ENCODE measurements around the gene MAN2A1.

MAN2A1 gene

DNA sequence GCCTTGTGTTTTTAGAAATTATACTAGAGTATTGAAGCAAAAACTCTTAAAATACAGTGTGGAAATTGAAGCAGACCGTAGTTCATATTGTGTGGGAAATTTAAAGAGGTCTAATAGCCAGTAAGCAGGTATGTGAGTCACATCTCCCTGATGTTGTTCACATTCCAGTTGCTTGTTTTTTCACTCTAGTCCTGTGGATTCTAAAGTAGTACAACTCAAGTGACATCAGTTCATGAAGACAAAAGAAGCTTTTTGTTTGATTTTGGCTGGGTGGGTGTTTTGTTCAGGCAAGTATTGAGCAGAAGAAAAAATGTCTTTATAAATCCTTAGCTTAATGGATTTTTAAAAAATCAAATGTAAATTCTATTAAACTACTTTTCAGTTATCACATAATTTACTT, 216.2 kb downstream of the MAN2A1 start:
- TF ChIP-seq, protein P1, sequence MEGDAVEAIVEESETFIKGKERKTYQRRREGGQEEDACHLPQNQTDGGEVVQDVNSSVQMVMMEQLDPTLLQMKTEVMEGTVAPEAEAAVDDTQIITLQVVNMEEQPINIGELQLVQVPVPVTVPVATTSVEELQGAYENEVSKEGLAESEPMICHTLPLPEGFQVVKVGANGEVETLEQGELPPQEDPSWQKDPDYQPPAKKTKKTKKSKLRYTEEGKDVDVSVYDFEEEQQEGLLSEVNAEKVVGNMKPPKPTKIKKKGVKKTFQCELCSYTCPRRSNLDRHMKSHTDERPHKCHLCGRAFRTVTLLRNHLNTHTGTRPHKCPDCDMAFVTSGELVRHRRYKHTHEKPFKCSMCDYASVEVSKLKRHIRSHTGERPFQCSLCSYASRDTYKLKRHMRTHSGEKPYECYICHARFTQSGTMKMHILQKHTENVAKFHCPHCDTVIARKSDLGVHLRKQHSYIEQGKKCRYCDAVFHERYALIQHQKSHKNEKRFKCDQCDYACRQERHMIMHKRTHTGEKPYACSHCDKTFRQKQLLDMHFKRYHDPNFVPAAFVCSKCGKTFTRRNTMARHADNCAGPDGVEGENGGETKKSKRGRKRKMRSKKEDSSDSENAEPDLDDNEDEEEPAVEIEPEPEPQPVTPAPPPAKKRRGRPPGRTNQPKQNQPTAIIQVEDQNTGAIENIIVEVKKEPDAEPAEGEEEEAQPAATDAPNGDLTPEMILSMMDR (IDR thresholded peaks at IDR 0.05), result no peak
- no peak overlapping the region for H3K4me3 ChIP-seq
- no peak overlapping the region for H3K27ac ChIP-seq
- DNase-seq (ENCODE audit: low spot score), result no peak

DNA sequence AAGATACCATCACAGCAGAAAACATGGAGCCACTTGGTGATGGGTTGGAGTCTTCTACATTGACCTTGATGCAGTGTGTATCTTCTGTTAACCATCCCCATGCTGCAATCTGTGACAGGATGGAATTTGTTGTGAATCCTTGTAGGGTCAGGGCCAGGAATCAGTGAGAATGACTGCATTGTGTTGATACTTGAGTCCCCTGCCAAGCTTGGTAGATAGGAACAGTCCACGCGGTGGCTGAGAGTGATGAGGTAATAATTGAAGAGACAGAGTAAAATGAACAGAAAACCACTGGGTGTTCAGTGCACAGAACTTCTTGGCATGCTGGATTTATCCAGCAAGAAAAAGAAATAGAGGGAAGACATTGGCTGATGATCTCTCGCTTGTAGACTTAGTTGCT, 217.5 kb downstream of the MAN2A1 start:
- DNase-seq (ENCODE audit: low spot score), result no peak
- H3K27ac ChIP-seq, result no peak overlapping the region
- no peak overlapping the region for H3K4me3 ChIP-seq
- TF ChIP-seq, protein P1 (IDR thresholded peaks at IDR 0.05), result no peak

DNA sequence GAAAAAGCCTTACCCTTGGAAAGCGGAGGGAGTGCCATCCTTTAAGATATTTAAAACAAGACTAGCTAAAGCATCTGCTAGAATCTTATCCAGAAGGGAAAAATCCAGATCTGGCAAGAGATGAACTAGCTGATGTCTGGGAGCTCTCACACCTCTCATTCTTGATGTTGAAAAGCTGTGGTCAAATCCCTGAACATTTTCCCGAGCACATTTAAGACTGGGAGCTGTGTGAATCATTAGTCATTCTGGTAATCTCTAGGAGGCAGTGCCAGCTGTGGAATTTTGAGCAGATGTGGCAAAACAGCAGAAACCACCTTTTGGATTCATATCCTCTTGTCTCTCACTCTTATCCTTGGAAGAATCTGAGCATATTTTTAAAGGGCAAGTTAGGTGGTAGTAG, 218.0 kb downstream of the MAN2A1 start:
- H3K27ac ChIP-seq, result no peak overlapping the region
- no peak for DNase-seq (ENCODE audit: low spot score)
- H3K4me3 ChIP-seq, result no peak overlapping the region
- TF ChIP-seq, protein P1 (IDR thresholded peaks at IDR 0.05), result no peak

DNA sequence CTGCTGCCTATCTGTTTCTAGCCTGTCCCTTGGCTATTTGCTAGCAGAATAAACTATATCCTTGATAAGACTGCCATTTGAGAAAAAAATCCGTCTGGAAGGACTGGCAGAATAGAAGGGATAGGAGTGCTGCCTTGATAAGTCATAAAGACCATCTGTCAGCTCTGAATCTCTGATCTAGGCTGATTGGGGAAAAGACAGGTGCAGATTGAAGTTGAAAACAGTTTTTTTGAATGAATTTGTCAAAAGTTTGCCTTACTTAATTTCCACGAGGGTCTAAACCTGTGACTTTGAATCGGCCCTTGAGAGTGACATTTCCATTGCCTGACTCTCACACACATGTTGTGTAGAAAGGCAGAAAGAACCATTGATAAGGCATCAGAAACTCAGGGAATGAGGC, 218.6 kb downstream of the MAN2A1 start:
- H3K4me3 ChIP-seq, result no peak overlapping the region
- TF ChIP-seq, protein P1 (IDR thresholded peaks at IDR 0.05), result no peak
- H3K27ac ChIP-seq, result no peak overlapping the region
- no peak for DNase-seq (ENCODE audit: low spot score)

DNA sequence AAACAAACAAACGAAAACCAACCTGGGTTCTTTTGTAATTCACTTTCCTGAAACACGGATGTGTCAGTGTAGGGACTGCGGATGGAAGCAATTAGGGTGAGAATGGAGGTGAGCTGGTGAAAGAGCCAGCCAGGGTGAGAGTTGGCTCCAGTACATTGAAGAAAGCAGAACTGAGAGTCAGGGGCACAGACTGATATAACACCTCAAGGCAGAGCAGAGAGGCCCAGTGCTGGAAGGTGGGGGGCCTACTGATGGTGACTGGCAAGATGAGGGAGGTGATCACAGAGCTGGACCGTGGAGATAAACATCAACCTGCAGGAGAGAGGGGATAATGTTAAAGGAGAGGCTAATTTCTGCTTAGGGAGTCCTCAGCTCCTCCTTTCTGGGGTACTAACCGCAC, 221.1 kb downstream of the MAN2A1 start:
- no peak for DNase-seq (ENCODE audit: low spot score)
- TF ChIP-seq, protein P1 (IDR thresholded peaks at IDR 0.05), result no peak
- Histone ChIP-seq H3K27ac (no peak overlapping the region), H3K4me3 (no peak overlapping the region)

DNA sequence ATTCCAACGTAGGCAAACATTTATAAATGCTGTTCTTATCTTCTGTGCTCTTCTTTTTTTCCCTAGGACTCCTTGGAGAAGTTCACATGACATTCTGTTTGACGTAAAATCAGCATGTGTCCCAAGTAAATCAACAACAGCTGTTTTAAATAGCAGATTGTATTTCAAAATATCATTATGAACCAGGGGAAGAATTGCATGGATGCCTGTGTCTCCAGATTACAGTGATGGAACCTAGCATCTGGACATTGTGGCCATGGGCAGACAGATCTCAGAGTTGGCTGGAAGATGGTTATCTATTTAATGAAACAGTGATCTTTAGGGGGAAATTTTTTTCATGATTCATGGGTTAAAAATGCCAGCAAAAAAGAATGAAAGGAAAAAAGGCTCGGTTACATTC, 222.0 kb downstream of the MAN2A1 start:
- H3K27ac ChIP-seq, result no peak overlapping the region
- no peak for DNase-seq (ENCODE audit: low spot score)
- TF ChIP-seq, protein P1 (IDR thresholded peaks at IDR 0.05), result no peak
- no peak overlapping the region for H3K4me3 ChIP-seq

DNA sequence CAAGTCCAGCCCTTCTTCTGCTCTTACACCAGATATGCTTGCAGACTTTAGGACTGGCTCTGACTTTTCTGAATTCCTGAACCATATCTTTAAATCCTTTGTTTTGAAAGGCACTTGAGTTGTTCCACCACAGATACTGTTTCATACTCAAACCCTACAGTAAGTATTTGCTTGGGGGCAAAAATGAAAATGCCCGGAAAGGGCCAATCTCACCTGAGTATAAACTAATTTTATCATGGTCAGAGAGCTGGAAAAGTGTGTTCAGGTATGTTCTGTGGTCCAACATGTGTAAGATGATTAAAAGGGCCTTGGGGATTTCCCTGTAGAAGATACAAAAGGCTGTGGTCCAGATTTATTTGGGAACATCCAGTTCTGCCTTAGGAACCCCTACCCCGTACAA, 225.2 kb downstream of the MAN2A1 start:
- no peak for DNase-seq (ENCODE audit: low spot score)
- no peak overlapping the region for H3K27ac ChIP-seq
- H3K4me3 ChIP-seq, result no peak overlapping the region
- TF ChIP-seq, protein P1 (IDR thresholded peaks at IDR 0.05), result no peak
